OCI-LY7 (cell line): ENCODE results near the gene AMMECR1. TPM values are rescaled to one million over a fixed set of nuclear protein-coding genes. Genes with fewer than 3 reads are reported as not detected.

ENCODE experiments used
- BruUV-seq: library from RNA; stranded (reverse); fragments of 400-500 nt; replicated peaks from 2 replicates; lab custom pipeline; 2021; lab: Mats Ljungman, UMichigan
- CTCF ChIA-PET: fragments of 300-600 bp; sonication (Branson Sonifier 250); formaldehyde crosslinking; loops from one replicate; lab custom pipeline; 2022; ENCODE audit warnings: antibody characterized with exemption; ENCODE audit not compliant: unreplicated experiment; lab: Charles Lee
- POLR2A ChIA-PET: fragments of 300-600 bp; sonication (Branson Sonifier 250); formaldehyde crosslinking; loops from one replicate; lab custom pipeline; 2022; ENCODE audit warnings: antibody characterized with exemption; lab: Charles Lee
- DNase-seq: peaks from one replicate; pipeline ENCODE4 v3.0.0-alpha.2; 2015; ENCODE audit warnings: low spot score
- H2AFZ ChIP-seq: fragments of 200-600 bp; sonication (generic), shearing (Covaris generic); 2 replicates; pipeline ENCODE4 v1.6.1; 2014; ENCODE audit warnings: mild to moderate bottlenecking, antibody characterized with exemption, low read length, moderate library complexity
- H3K27ac ChIP-seq: fragments of 200-600 bp; sonication (generic); 2 replicates; pipeline ENCODE4 v1.5.1; 2014; ENCODE audit warnings: mixed run types, low read depth, mild to moderate bottlenecking, moderate library complexity, low read length, inconsistent platforms; ENCODE audit not compliant: poor library complexity, severe bottlenecking
- H3K36me3 ChIP-seq: fragments of 200-600 bp; sonication (generic); 2 replicates; pipeline ENCODE4 v1.6.1; 2014; ENCODE audit warnings: mild to moderate bottlenecking, antibody characterized with exemption, low read length, moderate library complexity, mixed read lengths; ENCODE audit not compliant: insufficient read depth
- H3K4me1 ChIP-seq: fragments of 200-600 bp; sonication (generic); 2 replicates; pipeline ENCODE4 v1.5.1; 2014; ENCODE audit warnings: mild to moderate bottlenecking, low read length; ENCODE audit not compliant: insufficient read depth, poor library complexity, severe bottlenecking
- H3K4me2 ChIP-seq: fragments of 200-600 bp; sonication (generic); 2 replicates; pipeline ENCODE4 v1.6.1; 2014; ENCODE audit warnings: mild to moderate bottlenecking, low read length
- H3K4me3 ChIP-seq: fragments of 200-600 bp; sonication (generic); 2 replicates; pipeline ENCODE4 v1.5.1; 2014; ENCODE audit warnings: mild to moderate bottlenecking, low read depth, low read length; ENCODE audit not compliant: poor library complexity, severe bottlenecking
- H3K79me2 ChIP-seq: fragments of 200-600 bp; sonication (generic); 2 replicates; pipeline ENCODE4 v1.6.1; 2016; ENCODE audit warnings: low read depth, mild to moderate bottlenecking, low read length, moderate library complexity, mixed read lengths; ENCODE audit not compliant: insufficient read depth
- H3K9me2 ChIP-seq: fragments of 200-600 bp; sonication (generic); 2 replicates; pipeline ENCODE4 v1.6.1; 2016; ENCODE audit warnings: mild to moderate bottlenecking, low read length, mixed read lengths; ENCODE audit not compliant: insufficient read depth
- H3K9me3 ChIP-seq: fragments of 200-600 bp; sonication (generic); 2 replicates; pipeline ENCODE4 v1.6.1; 2014; ENCODE audit warnings: mild to moderate bottlenecking, mixed run types, low read length, mixed read lengths
- H4K20me1 ChIP-seq: fragments of 200-600 bp; sonication (generic); 2 replicates; pipeline ENCODE4 v1.6.1; 2014; ENCODE audit warnings: mild to moderate bottlenecking, antibody characterized with exemption, low read length, moderate library complexity, mixed read lengths; ENCODE audit not compliant: insufficient read depth
- CTCF ChIP-seq: fragments of 200-600 bp; sonication (generic); conservative IDR thresholded peaks from 2 replicates; pipeline ENCODE4 v1.5.1; 2014; ENCODE audit warnings: mild to moderate bottlenecking, antibody characterized with exemption, low read length, moderate library complexity, mixed read lengths
- EZH2phosphoT487 ChIP-seq: fragments of 200-600 bp; sonication (generic); IDR thresholded peaks from 2 replicates; pipeline ENCODE4 v1.6.1; 2018; ENCODE audit warnings: low read depth, borderline replicate concordance, mild to moderate bottlenecking, mixed run types, antibody characterized with exemption, low read length, moderate library complexity, mixed read lengths
- intact Hi-C: fragments of 100-400 bp; cut with micrococcal nuclease; formaldehyde crosslinking; loops from one replicate; pipeline ENCODE4 v1.10.0; 2022; ENCODE audit not compliant: unreplicated experiment
- total RNA-seq, 2 experiments: library from RNA; depleted of rRNA in 1 of 2; stranded (reverse); fragments of >200 nt in 1 of 2; shearing (Covaris generic) in 1 of 2; gene quantifications; 2 replicates each; pipeline ENCODE4 v1.2.3, GENCODE V29; 2014 to 2022

AMMECR1 gene
- total RNA-seq, 2 experiments from 2014 or later = 19.1 to 32.3 TPM

GRCh38 chrX:110175696-110176095, 142.2 kb downstream of the AMMECR1 start:
- no peaks in the 10 kb centered on the region for H3K36me3 ChIP-seq
- ChIA-PET POLR2A (no interaction called here), CTCF (interaction anchor here (0.8 kb wide), 2 partner anchors 27 to 235 kb away, joined by 3 read pairs; no protein-coding TSS in a partner anchor)
- DNase-seq = no peak
- no peaks in the 10 kb centered on the region for H3K9me3 ChIP-seq
- H4K20me1 ChIP-seq = no peaks in the 10 kb centered on the region
- no peaks in the 10 kb centered on the region for H3K79me2 ChIP-seq
- no peak overlapping the region for H2AFZ ChIP-seq
- no peaks in the 10 kb centered on the region for H3K9me2 ChIP-seq
- TF ChIP-seq CTCF (no peak), EZH2phosphoT487 (no peak)
- no peak overlapping the region for H3K4me3 ChIP-seq
- intact Hi-C loops = no loop called here
- no peak overlapping the region for H3K27ac ChIP-seq
- no TSS peak for BruUV-seq
- H3K4me1 ChIP-seq = no peaks in the 10 kb centered on the region
- H3K4me2 ChIP-seq = no peak overlapping the region

DNA sequence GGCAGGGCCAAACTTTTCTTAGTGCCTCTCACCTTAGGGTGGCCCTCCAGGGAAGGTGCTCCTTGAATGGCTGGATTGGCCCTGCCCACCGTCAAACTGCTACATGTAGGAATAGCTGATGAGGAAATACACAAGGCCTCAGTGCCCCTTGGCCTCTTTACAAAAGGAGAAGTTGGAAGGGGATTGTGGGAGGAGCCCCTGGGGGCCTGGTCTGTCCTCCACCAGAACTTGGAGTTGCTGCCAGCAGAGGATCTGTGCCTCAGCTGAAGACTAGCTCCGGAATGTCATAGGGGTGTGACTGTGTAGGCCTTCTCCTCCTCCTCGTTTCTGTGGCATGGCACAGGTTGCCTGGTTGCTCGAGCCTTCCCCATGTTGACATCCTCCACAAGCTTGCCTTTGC, 142.7 kb downstream of the AMMECR1 start:
- intact Hi-C loops = no loop called here
- no peaks in the 10 kb centered on the region for H3K9me2 ChIP-seq
- no peak overlapping the region for H3K4me3 ChIP-seq
- H2AFZ ChIP-seq = no peak overlapping the region
- no peaks in the 10 kb centered on the region for H3K9me3 ChIP-seq
- H3K27ac ChIP-seq = no peak overlapping the region
- no peak for DNase-seq
- H3K79me2 ChIP-seq = no peaks in the 10 kb centered on the region
- no peak overlapping the region for H3K4me2 ChIP-seq
- H3K4me1 ChIP-seq = no peaks in the 10 kb centered on the region
- H3K36me3 ChIP-seq = no peaks in the 10 kb centered on the region
- TF ChIP-seq CTCF (no peak), EZH2phosphoT487 (no peak)
- no peaks in the 10 kb centered on the region for H4K20me1 ChIP-seq
- no TSS peak for BruUV-seq
- CTCF ChIA-PET = interaction anchor here (0.8 kb wide), 1 partner anchor 28 kb away, joined by 3 read pairs; no protein-coding TSS in a partner anchor
- POLR2A ChIA-PET = interaction anchor here (1.2 kb wide), 1 partner anchor 235 kb away, joined by 4 read pairs; no protein-coding TSS in a partner anchor
